Occipital lobe (tissue), 2 donors: Measurements from ENCODE around the gene HERC5. TPM values are rescaled to one million over a fixed set of nuclear protein-coding genes. Genes with fewer than 3 reads are reported as not detected.
"Not testable (repeated sequence)": the region's sequence is repeated elsewhere in the genome, so short reads cannot be mapped to it uniquely, and the experiment has no call there.

Experiments
- DNase-seq: peaks from one replicate; lab custom pipeline; 2025; lab: John Stamatoyannopoulos, UW
- total RNA-seq: library from RNA; depleted of rRNA; stranded (reverse); fragments of >200 nt; gene quantifications from one replicate; pipeline ENCODE4 v1.2.3, GENCODE V29; 2014

The HERC5 gene
- total RNA-seq = 2.5 TPM

- peak; percentile 61 for DNase-seq
Observed at GRCh38 chr4:88456670-88457306, at the start of gene HERC5. HERC5 (plus strand) TSS chr4:88457119; CDS start chr4:88457270, 151 bp downstream.

- DNase-seq = no peak
Observed at GRCh38 chr4:88409206-88409605, 47.7 kb upstream of the HERC5 start.

- no peak for DNase-seq
Observed at GRCh38 chr4:88409789-88410188, 47.1 kb upstream of the HERC5 start.

- no peak for DNase-seq
Observed at GRCh38 chr4:88411491-88412096, 45.3 kb upstream of the HERC5 start.

- DNase-seq = no peak
Observed at GRCh38 chr4:88413801-88414200, 43.1 kb upstream of the HERC5 start.

GRCh38 chr4:88414755-88415154 lies 42.2 kb upstream of the HERC5 start:
- DNase-seq = no peak

GRCh38 chr4:88415982-88416381 lies 40.9 kb upstream of the HERC5 start:
- no peak for DNase-seq

- DNase-seq = no peak
Observed at GRCh38 chr4:88418411-88418810, 38.5 kb upstream of the HERC5 start.

GRCh38 chr4:88419874-88420273 lies 37.0 kb upstream of the HERC5 start:
- no peak for DNase-seq

- DNase-seq = no peak
Observed at GRCh38 chr4:88420844-88421243, 36.1 kb upstream of the HERC5 start.

- DNase-seq = no peak
Observed at GRCh38 chr4:88422403-88422802, 34.5 kb upstream of the HERC5 start.

GRCh38 chr4:88429401-88429800 lies 27.5 kb upstream of the HERC5 start:
- DNase-seq = no peak

GRCh38 chr4:88435987-88436693 lies 20.8 kb upstream of the HERC5 start:
- DNase-seq = no peak

GRCh38 chr4:88437873-88438272 lies 19.0 kb upstream of the HERC5 start:
- DNase-seq = not testable (repeated sequence)

- no peak for DNase-seq
Observed at GRCh38 chr4:88439161-88439760, 17.7 kb upstream of the HERC5 start.

- no peak for DNase-seq
Observed at GRCh38 chr4:88440146-88440545, 16.8 kb upstream of the HERC5 start.

- DNase-seq = no peak
Observed at GRCh38 chr4:88441696-88442095, 15.2 kb upstream of the HERC5 start.

- DNase-seq = no peak
Observed at GRCh38 chr4:88442689-88443191, 14.2 kb upstream of the HERC5 start.

GRCh38 chr4:88443486-88443885 lies 13.4 kb upstream of the HERC5 start:
- DNase-seq = no peak

- no peak for DNase-seq
Observed at GRCh38 chr4:88445252-88445651, 11.7 kb upstream of the HERC5 start.

GRCh38 chr4:88446124-88446523 lies 10.8 kb upstream of the HERC5 start:
- DNase-seq = no peak
